Cardiac muscle cell (in vitro differentiated cells and primary cell): Measurements from ENCODE around the gene RARA. TPM values are rescaled to one million over a fixed set of nuclear protein-coding genes. Genes with fewer than 3 reads are reported as not detected.

ENCODE experiments used
- DNase-seq, 2 donors: peaks; one replicate each; pipeline versions ENCODE4 v3.0.0 to v3.0.0-alpha.2; 2010 to 2017; ENCODE audit warnings: low read depth in 1 of 2, low spot score in 1 of 2
- H3K27ac ChIP-seq: fragments of 200-600 bp; sonication (generic); 2 replicates; pipeline ENCODE4 v1.5.1; 2016
- H3K27me3 ChIP-seq: fragments of 200-600 bp; sonication (generic); 2 replicates; pipeline ENCODE4 v1.6.0; 2016; ENCODE audit warnings: control low read depth
- H3K36me3 ChIP-seq: fragments of 200-600 bp; sonication (generic); 2 replicates; pipeline ENCODE4 v1.5.1; 2016; ENCODE audit warnings: control low read depth
- H3K4me1 ChIP-seq: fragments of 200-600 bp; sonication (generic); 2 replicates; pipeline ENCODE4 v1.8.1; 2017; ENCODE audit warnings: low read depth, mild to moderate bottlenecking, mixed run types
- H3K4me3 ChIP-seq: fragments of 200-600 bp; sonication (generic); 2 replicates; pipeline ENCODE4 v1.5.1; 2016; ENCODE audit warnings: mild to moderate bottlenecking
- H3K9me3 ChIP-seq: fragments of 200-600 bp; sonication (generic); 2 replicates; pipeline ENCODE4 v1.5.1; 2017; ENCODE audit warnings: low read depth, mild to moderate bottlenecking, control low read depth
- CTCF ChIP-seq: IDR thresholded peaks from 2 replicates; pipeline ENCODE4 v1.5.1; 2012; ENCODE audit warnings: low read depth, mild to moderate bottlenecking, low read length
- polyA plus RNA-seq: library from polyadenylated mRNA; unstranded; fragments of >200 nt; fragmentation: Nextera tagmentation; extraction: Ambion mirVana; gene quantifications from 2 replicates; pipeline ENCODE4 v1.2.1, GENCODE V29; 2016
- total RNA-seq: library from RNA; depleted of rRNA; stranded (reverse); fragments of >200 nt; gene quantifications from 2 replicates; pipeline ENCODE4 v1.2.3, GENCODE V29; 2016

The RARA gene
- total and polyA plus RNA-seq, 2 experiments from 2014 or later: 33.2 to 61.3 TPM

- TF ChIP-seq CTCF: no peak
- no peak for DNase-seq
- H3K9me3 ChIP-seq: no peaks in the 10 kb centered on the region
- H3K4me3 ChIP-seq: no peak overlapping the region
- H3K36me3 ChIP-seq: peaks cover 52% of the 10 kb centered on the region
- H3K27me3 ChIP-seq: no peaks in the 10 kb centered on the region
- H3K27ac ChIP-seq: no peak overlapping the region
- no peaks in the 10 kb centered on the region for H3K4me1 ChIP-seq
These were observed 95.0 kb downstream of the RARA start for GRCh38 chr17:40404003-40404402.

Other genes starting within 250 kb of the RARA start
- gene THRA, start 246.2 kb upstream of the RARA start, total RNA-seq: 78.1 and 87.0 TPM in 2 replicates
- 58.1 and 65.4 TPM in 2 replicates for gene THRA, start 246.2 kb upstream of the RARA start, polyA plus RNA-seq
- gene NR1D1, start 208.6 kb upstream of the RARA start, total RNA-seq: 1.2 and 3.7 TPM in 2 replicates
- 1.7 and 4.2 TPM in 2 replicates for gene NR1D1, start 208.6 kb upstream of the RARA start, polyA plus RNA-seq
- 96.8 and 104 TPM in 2 replicates for gene MSL1, start 187.2 kb upstream of the RARA start, total RNA-seq
- gene MSL1, start 187.2 kb upstream of the RARA start, polyA plus RNA-seq: 27.3 and 33.2 TPM in 2 replicates
- 32.5 and 49.9 TPM in 2 replicates for gene CASC3, start 168.6 kb upstream of the RARA start, total RNA-seq
- gene CASC3, start 168.6 kb upstream of the RARA start, polyA plus RNA-seq: 54.6 and 95.1 TPM in 2 replicates
- 7.1 and 12.2 TPM in 2 replicates for gene RAPGEFL1, start 131.7 kb upstream of the RARA start, total RNA-seq
- 10.1 and 10.6 TPM in 2 replicates for gene RAPGEFL1, start 131.7 kb upstream of the RARA start, polyA plus RNA-seq
- 7.1 and 9.5 TPM in 2 replicates for gene WIPF2, start 89.9 kb upstream of the RARA start, total RNA-seq
- gene WIPF2, start 89.9 kb upstream of the RARA start, polyA plus RNA-seq: 20.0 and 21.8 TPM in 2 replicates
- gene CDC6, start 21.3 kb upstream of the RARA start, total RNA-seq: 7.7 and 16.1 TPM in 2 replicates
- gene CDC6, start 21.3 kb upstream of the RARA start, polyA plus RNA-seq: 7.2 and 20.1 TPM in 2 replicates
- gene GJD3, start 55.6 kb downstream of the RARA start, total RNA-seq: 0.48 and 1.7 TPM in 2 replicates
- gene GJD3, start 55.6 kb downstream of the RARA start, polyA plus RNA-seq: 4.6 and 8.6 TPM in 2 replicates
- gene TOP2A, start 108.7 kb downstream of the RARA start, total RNA-seq: 11.1 and 127 TPM in 2 replicates
- 21.7 and 168 TPM in 2 replicates for gene TOP2A, start 108.7 kb downstream of the RARA start, polyA plus RNA-seq
- 41.7 and 87.4 TPM in 2 replicates for gene IGFBP4, start 134.3 kb downstream of the RARA start, total RNA-seq
- 109 and 215 TPM in 2 replicates for gene IGFBP4, start 134.3 kb downstream of the RARA start, polyA plus RNA-seq
- gene TNS4, start 192.4 kb downstream of the RARA start, total RNA-seq: not detected in 2 replicates
- gene TNS4, start 192.4 kb downstream of the RARA start, polyA plus RNA-seq: not detected in 2 replicates